Nephron (organoid): ENCODE data around the gene ENGASE.

Source experiments
- H3K27ac Mint-ChIP-seq, 3 experiments: 2 replicates each; pipeline ENCODE4 v1.8.0; 2020; ENCODE audit warnings: mixed read lengths in 3 of 3, mild to moderate bottlenecking in 2 of 3, moderate library complexity in 1 of 3
- H3K27me3 Mint-ChIP-seq: 2 replicates; pipeline ENCODE4 v1.8.0; 2021; ENCODE audit warnings: low read depth, mild to moderate bottlenecking, moderate library complexity, mixed read lengths
- H3K36me3 Mint-ChIP-seq: 2 replicates; pipeline ENCODE4 v1.8.0; 2020; ENCODE audit warnings: low read depth, mixed read lengths
- H3K4me1 Mint-ChIP-seq: 2 replicates; pipeline ENCODE4 v1.8.0; 2020; ENCODE audit warnings: mixed read lengths
- H3K4me3 Mint-ChIP-seq, 3 experiments: 2 replicates each; pipeline ENCODE4 v1.8.0; 2020; ENCODE audit warnings: mild to moderate bottlenecking in 3 of 3, mixed read lengths in 3 of 3, moderate library complexity in 2 of 3
- H3K9me3 Mint-ChIP-seq: 2 replicates; pipeline ENCODE4 v1.8.0; 2020; ENCODE audit warnings: mixed read lengths
- CTCF ChIP-seq, 3 experiments: fragments of 200-600 bp; sonication (generic); IDR thresholded peaks; one replicate each; pipeline ENCODE4 v1.5.0; 2021; ENCODE audit warnings: antibody characterized with exemption in 3 of 3; ENCODE audit not compliant: unreplicated experiment in 3 of 3

ENGASE gene

GRCh38 chr17:79062691-79063090 is 11.9 kb upstream of the ENGASE start:
- peaks cover 29% of the 10 kb centered on the region for H3K27me3 Mint-ChIP-seq
- H3K36me3 Mint-ChIP-seq: no peaks in the 10 kb centered on the region
- no peak for TF ChIP-seq CTCF (IDR thresholded peaks at IDR 0.05; ENCODE audit: unreplicated experiment in 3 of 3)
- peaks cover 6% of the 10 kb centered on the region for H3K9me3 Mint-ChIP-seq
- no peak overlapping the region for H3K27ac Mint-ChIP-seq
- no peaks in the 10 kb centered on the region for H3K4me1 Mint-ChIP-seq
- no peak overlapping the region for H3K4me3 Mint-ChIP-seq

GRCh38 chr17:79064026-79064425 is 10.6 kb upstream of the ENGASE start:
- Mint-ChIP-seq H3K9me3 (no peaks in the 10 kb centered on the region), H3K4me3 (no peak overlapping the region), H3K27ac (no peak overlapping the region), H3K27me3 (peaks cover 20% of the 10 kb centered on the region), H3K36me3 (no peaks in the 10 kb centered on the region), H3K4me1 (no peaks in the 10 kb centered on the region)
- TF ChIP-seq CTCF (IDR thresholded peaks at IDR 0.05; ENCODE audit: unreplicated experiment in 3 of 3): no peak

GRCh38 chr17:79065105-79065670 is 9.4 kb upstream of the ENGASE start:
- Mint-ChIP-seq H3K4me1 (no peaks in the 10 kb centered on the region), H3K27me3 (peaks cover 17% of the 10 kb centered on the region), H3K4me3 (no peak overlapping the region), H3K36me3 (no peaks in the 10 kb centered on the region), H3K9me3 (no peaks in the 10 kb centered on the region), H3K27ac (no peak overlapping the region)
- peak; percentile 37 to 59 (median 38) for TF ChIP-seq CTCF (IDR thresholded peaks at IDR 0.05; ENCODE audit: unreplicated experiment in 3 of 3)

DNA sequence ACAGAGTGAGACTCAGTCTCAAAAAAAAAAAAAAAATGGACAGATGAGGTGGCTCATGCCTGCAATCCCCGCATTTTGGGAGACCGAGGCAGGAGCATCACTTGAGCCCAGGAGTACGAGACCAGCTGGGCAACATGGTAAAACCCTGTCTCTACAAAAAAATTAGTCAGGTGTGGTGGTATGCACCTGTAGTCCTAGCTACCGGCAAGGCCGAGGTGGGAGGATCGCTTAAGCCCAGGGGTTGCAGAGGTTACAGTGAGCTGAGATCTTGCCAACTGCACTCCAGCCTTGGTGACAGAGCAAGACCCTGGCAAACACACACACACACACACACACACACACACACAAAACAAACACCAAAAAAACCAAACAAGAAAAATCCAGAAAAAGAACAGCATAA is 7.7 kb upstream of the ENGASE start:
- no peak overlapping the region for H3K4me3 Mint-ChIP-seq
- H3K4me1 Mint-ChIP-seq: no peaks in the 10 kb centered on the region
- H3K27ac Mint-ChIP-seq: no peak overlapping the region
- no peaks in the 10 kb centered on the region for H3K36me3 Mint-ChIP-seq
- no peak for TF ChIP-seq CTCF (IDR thresholded peaks at IDR 0.05; ENCODE audit: unreplicated experiment in 3 of 3)
- H3K9me3 Mint-ChIP-seq: no peaks in the 10 kb centered on the region
- peaks cover 19% of the 10 kb centered on the region for H3K27me3 Mint-ChIP-seq

- no peak for TF ChIP-seq CTCF (IDR thresholded peaks at IDR 0.05; ENCODE audit: unreplicated experiment in 3 of 3)
- Mint-ChIP-seq H3K4me1 (peaks cover 2% of the 10 kb centered on the region), H3K27me3 (peaks cover 16% of the 10 kb centered on the region), H3K9me3 (no peaks in the 10 kb centered on the region), H3K4me3 (peak overlapping the region in 1 of 3 experiments; percentile 8), H3K36me3 (no peaks in the 10 kb centered on the region), H3K27ac (no peak overlapping the region)
Measured at GRCh38 chr17:79070266-79070880, 4.3 kb upstream of the ENGASE start.

GRCh38 chr17:79071161-79071740 is 3.4 kb upstream of the ENGASE start:
- Mint-ChIP-seq H3K27me3 (peaks cover 17% of the 10 kb centered on the region), H3K4me3 (peak overlapping the region in 1 of 3 experiments; percentile 41), H3K36me3 (no peaks in the 10 kb centered on the region), H3K27ac (no peak overlapping the region), H3K9me3 (no peaks in the 10 kb centered on the region), H3K4me1 (peaks cover 8% of the 10 kb centered on the region)
- TF ChIP-seq CTCF (IDR thresholded peaks at IDR 0.05; ENCODE audit: unreplicated experiment in 3 of 3): no peak
